NCI-H748 treated with DMSO at 0.1 percent for 48 hours (cell line): ENCODE data around the gene CROCC2.
"Not testable (repeated sequence)": the region's sequence is repeated elsewhere in the genome, so short reads cannot be mapped to it uniquely, and the experiment has no call there.

ENCODE experiments used
- DNase-seq: peaks from one replicate; lab custom pipeline; 2025; lab: John Stamatoyannopoulos, UW

CROCC2 gene

GRCh38 chr2:240966906-240967680 is 61.0 kb downstream of the CROCC2 start:
- no peak for DNase-seq

DNA sequence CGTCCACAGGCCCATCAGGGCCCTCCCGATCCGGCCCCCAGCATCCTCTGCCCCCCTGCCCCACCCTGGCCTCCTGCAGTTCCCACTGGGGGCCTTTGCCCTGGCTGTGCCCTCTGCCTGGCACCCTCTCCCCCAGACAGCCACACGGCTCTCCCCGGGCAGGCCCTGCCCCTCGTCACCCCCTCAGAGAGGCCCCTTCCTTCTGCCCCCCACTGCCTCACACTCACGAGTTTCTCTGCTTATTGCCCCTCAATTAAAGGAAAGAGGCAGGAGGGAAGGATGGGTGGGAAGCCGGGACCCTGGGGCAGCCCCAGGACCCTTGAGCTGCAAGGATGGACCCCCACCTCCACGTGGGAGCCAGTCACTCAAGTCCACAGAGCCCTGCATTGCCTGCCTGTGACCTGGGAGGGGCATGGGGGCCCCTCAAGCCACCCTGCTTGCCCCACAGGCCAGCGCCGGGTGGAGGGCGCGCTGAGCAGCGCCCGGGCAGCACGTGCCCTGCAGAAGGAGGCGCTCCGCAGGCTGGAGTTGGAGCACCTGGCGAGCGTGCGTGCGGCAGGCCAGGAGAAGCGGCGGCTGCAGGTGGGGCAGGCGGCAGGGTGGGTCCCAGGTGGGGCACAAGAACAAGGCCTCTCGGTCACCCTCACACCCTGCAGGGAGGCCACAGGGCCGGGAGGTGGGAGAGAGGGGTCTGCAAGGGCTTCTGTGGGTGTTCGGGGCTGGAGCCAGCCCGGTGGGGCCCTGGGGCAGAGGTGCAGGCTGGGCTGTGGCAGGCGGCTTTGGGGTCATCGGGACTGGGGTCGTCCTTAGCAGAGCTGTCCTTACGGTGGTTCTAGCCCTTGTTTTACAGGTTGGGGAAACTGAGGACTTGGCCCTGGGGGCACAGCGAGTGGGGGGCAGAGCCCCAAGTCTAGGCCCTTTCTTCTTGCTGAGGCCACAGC is 61.8 kb downstream of the CROCC2 start:
- no peak for DNase-seq

DNA sequence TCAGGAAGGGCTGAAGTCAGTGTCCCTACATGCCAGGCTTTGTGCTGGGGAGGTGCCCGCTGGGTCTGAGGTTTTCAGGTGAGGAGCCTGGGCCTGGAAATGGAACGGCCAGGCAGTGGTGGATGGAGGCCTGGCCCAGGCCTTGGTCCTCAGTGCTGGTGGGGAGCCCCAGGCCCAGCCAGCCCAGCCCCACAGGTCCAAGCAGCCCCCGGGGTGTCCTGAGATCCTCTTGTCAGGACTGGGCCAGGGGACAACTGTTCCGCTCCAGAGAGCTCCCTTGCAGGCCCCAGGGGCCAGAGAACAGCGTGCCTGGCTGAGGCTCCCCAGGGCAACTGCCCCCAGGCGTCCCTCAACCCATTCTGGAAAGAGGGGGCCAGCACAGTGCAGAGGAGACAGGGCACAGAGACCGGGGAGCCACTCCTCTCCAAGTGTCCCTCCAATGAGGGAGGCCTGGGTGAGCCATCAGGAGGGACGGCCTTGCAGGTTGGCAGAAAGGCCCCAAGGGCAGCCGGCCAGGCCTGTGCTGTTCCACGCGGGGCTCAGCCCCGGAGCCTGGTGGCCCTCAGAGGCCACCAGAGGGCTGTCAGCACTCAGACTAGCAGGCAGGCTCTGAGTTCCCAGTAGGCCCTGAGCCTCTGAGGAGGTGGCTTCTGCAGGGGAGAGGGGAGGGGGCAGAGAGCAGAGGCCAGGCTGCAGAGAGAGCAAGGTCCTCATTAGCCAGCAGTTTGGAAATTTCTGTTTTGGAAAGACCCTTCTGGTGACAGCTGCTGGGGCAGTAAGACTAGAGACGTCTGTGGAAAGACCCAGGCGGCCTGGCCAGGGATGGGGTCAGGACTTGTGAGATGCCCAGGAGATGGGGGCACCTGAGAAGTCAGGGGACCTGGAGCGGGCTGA is 62.8 kb downstream of the CROCC2 start:
- DNase-seq: no peak

DNA sequence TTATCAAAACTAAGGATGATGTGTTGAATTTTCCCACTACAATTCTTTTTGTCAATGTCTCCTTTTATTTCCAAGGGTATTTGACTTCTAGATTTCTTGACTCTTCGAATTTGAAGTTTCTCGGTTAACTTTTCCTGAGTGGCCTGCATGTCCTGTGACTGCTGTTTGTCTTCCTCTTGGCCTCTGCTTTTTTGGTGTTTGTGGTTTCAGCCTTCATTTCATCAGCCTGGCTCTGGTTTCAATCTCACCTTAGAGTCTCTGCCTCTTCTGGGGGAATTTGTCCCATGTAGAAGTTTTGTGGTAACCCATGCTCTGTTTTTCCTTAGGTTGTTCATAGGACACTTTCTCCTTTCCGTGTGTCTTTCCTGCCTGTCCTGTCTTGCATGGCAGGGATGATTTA is 64.0 kb downstream of the CROCC2 start:
- no peak for DNase-seq

DNA sequence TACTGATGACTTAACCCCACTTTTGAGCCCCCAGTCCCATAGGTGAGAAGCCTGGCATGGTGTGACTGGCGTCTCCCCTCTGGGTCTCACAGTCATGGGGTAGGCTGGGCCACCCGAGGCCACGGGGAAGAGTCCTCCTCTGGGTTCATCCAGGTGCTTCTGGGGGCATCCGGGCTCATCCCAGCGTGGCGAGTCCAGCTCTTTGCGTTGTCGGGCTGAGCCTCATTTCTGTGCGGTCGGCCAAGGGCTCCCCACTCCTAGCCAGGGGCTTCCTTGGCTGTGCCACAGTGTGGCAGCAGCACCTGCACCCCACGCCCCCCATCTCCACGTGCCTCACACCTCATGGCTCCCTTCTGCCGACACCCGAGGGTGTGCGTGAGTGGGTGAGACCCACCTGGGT is 64.7 kb downstream of the CROCC2 start:
- DNase-seq: no peak

- no peak for DNase-seq
Measured at GRCh38 chr2:240972201-240972600, 66.1 kb downstream of the CROCC2 start.

DNA sequence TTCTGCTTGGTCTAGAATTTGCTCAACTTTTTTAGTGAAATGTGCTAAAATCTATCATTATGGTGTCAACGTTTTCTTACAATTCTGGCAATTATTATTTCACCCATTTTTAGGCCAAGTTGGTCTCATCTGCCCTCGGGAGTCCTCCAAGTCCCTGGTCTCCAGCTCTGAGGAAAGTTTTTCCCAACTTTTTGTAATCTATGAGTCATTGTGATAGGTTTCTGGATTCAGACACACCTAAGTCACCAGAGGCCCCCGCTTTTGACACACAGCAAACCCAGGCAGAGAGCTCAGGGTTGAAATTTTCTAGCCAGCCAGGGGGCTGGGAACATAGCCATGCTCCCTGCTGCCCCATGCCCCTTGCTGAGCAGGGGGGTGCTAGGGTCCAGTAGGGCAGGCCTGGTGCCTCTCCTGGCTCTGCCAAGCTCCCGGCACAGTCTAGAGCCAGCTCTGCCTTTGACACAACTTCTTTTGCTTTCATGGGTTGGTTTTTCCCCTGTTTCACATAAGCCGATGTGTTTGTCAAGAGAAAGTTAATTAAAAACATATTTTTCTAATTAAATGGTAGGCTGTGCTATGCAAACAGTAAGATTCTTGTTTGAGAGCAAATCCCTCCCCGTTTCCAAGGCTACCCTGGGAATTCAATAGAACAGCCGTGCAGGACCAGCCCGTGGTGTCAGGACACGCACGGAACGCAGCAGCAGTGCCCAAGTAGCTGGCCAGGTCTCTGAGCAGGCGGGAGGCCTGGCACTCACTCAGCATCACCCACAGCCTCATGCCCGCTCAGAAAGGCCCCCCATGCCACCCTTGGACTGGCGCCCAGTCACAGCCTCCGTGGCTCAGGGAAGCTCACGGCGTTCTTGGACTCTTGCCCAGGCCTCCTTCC is 66.7 kb downstream of the CROCC2 start:
- no peak for DNase-seq

DNA sequence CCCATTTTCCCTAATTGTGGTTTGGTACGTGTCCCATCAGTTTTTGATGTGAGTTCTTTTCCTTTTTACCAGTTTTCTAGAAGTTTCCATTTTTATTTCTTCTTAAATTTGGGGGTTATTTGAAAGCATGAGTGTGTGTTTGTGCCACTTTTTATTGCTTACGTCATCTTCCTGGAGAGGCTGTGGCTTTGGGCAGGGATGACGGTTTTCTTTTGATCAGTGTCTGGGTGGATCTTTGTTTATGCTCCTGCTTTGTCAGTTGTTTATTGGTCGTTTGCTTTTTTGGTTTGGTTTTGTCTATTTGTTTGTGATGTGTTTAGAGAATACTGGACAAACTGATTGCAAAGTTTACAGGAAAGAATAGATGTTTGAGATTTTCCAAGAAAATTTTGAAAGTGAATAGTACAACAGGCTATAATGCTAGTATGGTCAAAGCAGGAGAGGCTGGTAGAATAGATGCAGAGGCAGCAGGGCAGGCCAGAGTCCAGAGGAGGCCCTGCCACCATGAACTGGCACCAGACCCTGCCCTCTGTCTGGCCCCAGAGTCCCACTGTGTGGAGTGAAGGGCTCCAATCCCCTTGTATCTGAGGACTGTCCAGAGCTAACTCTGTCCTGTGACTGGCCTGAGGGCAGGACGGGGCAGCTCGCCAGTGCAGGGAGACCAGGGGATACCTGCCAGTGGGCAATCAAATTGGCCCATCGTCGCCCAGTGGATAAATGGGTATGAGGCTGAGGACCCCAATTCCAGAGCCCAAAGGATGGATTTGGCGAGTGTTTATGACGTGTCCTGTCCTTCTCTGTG is 68.8 kb downstream of the CROCC2 start:
- DNase-seq: no peak

DNA sequence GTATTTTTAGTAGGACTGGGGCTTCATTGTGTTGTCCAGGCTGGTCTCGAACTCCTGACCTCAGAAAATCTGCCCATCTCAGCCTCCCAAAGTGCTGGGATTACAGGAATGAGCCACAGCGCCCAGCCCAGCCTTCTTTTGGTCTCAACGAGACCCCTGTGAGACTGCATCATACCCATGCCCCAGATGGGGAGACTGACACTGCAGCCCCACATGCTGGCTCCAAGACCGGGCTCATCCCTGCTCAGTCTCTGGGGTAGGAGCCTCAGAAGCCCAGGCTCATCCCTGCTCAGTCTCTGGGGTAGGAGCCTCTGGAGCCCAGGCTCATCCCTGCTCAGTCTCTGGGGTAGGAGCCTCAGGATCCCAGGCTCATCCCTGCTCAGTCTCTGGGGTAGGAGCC is 69.8 kb downstream of the CROCC2 start:
- not testable (repeated sequence) for DNase-seq

DNA sequence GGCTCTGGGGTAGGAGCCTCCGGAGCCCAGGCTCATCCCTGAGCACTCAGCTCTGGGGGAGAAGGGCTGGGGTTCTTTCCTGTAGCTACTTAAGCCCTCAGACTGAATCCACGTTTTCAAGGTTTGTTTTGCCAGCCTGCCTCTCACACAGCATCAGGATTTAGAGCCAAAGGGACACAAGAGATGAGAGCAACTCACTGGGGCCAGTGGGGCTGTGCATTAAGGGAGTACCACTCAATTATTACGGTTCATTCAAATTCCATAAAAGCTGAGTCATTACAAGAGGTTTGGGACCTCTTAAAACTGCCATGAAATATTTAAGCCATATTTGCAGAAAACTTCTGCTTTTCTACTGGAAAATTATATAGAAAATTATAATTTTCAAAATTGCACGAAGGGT is 75.1 kb downstream of the CROCC2 start:
- no peak for DNase-seq

- no peak for DNase-seq
Measured at GRCh38 chr2:240981871-240982800, 76.0 kb downstream of the CROCC2 start.

GRCh38 chr2:240982821-240983281 is 76.7 kb downstream of the CROCC2 start:
- no peak for DNase-seq

DNA sequence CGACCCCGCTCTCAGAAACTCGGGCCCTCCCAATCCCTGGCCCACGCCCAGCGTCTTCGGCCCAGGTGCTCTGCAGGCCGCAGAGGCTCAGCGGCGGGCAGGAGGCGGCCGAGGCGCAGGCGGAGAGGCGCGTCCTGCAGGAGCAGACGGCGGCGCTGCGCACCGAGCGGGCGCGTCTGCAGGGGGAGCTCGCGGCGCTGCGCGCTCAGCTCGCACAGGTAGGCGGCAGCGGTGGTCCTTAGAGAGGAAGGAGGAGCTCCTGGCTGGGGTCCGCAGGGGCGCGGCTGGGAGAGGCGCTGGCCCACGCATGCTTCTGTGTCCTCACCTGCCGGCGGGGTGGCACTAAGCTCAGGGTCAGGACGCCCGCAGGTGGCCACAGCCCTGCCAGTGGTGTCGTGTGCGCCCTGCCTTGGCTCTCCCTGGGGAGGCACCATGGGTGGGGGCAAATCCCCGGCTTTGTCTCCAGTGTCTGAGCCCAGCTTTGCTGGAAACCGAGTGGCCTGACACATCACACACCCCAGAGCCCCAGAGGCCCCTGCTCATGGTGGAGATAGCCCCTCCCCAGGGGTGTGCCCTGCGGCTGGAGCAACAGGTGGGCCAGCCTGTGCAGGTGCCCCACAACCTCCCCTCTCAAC is 77.3 kb downstream of the CROCC2 start:
- DNase-seq: peak; percentile 30

- DNase-seq: no peak
Measured at GRCh38 chr2:240983996-240984498, 77.9 kb downstream of the CROCC2 start.

- no peak for DNase-seq
Measured at GRCh38 chr2:240985881-240986786, 80.0 kb downstream of the CROCC2 start.

DNA sequence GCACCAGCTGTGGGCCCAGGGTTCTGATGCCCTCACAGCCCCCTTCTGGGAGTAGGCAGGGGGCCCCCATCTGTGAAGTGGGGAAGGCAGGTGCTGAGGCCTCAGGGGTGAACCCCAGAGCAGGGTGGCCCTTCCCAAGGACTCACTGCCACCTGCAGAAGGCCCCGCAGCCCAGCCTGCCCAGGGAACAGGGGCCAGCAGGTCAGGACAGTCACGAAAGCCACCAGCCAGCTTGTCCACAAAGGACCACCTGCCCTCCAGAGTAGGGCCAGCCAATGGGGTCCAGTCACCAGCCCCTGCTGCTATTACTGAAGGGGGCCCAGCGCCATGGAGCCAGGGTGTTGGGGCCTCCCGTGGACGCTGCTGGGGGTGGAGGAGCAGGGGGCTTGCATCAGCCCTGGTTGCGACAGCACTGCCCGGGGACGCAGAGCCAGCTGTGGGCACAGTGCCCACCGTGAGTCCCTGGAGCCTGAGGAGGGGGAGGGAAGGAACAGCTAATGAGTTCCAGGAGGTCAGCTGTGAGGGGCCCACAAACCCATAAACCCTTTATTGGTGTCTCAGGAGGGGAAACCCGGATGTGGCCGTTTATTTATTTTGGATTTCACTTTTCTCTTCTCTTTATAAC is 80.8 kb downstream of the CROCC2 start:
- no peak for DNase-seq

GRCh38 chr2:240987588-240987987 is 81.5 kb downstream of the CROCC2 start:
- no peak for DNase-seq
